ENCODE measurements around the gene DNMT3B.
"Not testable (repeated sequence)": the region's sequence is repeated elsewhere in the genome, so short reads cannot be mapped to it uniquely, and the experiment has no call there.

DNMT3B gene

GRCh38 chr20:32792316-32792715, 30.1 kb downstream of the DNMT3B start:
- no peak for DNase-seq

- DNase-seq: no peak
These were observed 30.7 kb downstream of the DNMT3B start for GRCh38 chr20:32792731-32793458.

- DNase-seq: no peak
These were observed 34.3 kb downstream of the DNMT3B start for GRCh38 chr20:32796383-32796948.

- DNase-seq: no peak
These were observed 34.8 kb downstream of the DNMT3B start for GRCh38 chr20:32796981-32797451.

- DNase-seq: not testable (repeated sequence)
These were observed 35.4 kb downstream of the DNMT3B start for GRCh38 chr20:32797571-32797970.

- no peak for DNase-seq
These were observed 36.1 kb downstream of the DNMT3B start for GRCh38 chr20:32798046-32798981.

- DNase-seq: no peak
These were observed 40.9 kb downstream of the DNMT3B start for GRCh38 chr20:32803092-32803491.

- DNase-seq: no peak
These were observed 42.0 kb downstream of the DNMT3B start for GRCh38 chr20:32804022-32804715.

- DNase-seq: no peak
These were observed 42.6 kb downstream of the DNMT3B start for GRCh38 chr20:32804817-32805216.

GRCh38 chr20:32805721-32806120, 43.5 kb downstream of the DNMT3B start:
- DNase-seq: no peak

GRCh38 chr20:32806356-32806755, 44.2 kb downstream of the DNMT3B start:
- DNase-seq: no peak

GRCh38 chr20:32807706-32808105, 45.5 kb downstream of the DNMT3B start:
- no peak for DNase-seq

- DNase-seq: no peak
These were observed 46.3 kb downstream of the DNMT3B start for GRCh38 chr20:32808438-32808837.

- no peak for DNase-seq
These were observed 47.7 kb downstream of the DNMT3B start for GRCh38 chr20:32809907-32810306.

- DNase-seq: no peak
These were observed 48.8 kb downstream of the DNMT3B start for GRCh38 chr20:32810941-32811340.

GRCh38 chr20:32811886-32812285, 49.7 kb downstream of the DNMT3B start:
- DNase-seq: no peak

GRCh38 chr20:32819992-32820697, 58.0 kb downstream of the DNMT3B start:
- DNase-seq: peak; percentile 84

GRCh38 chr20:32820698-32821377, 58.7 kb downstream of the DNMT3B start:
- DNase-seq: no peak

- no peak for DNase-seq
These were observed 60.0 kb downstream of the DNMT3B start for GRCh38 chr20:32822225-32822624.

GRCh38 chr20:32823078-32823477, 60.9 kb downstream of the DNMT3B start:
- no peak for DNase-seq

- DNase-seq: no peak
These were observed 61.8 kb downstream of the DNMT3B start for GRCh38 chr20:32823737-32824588.

Data from stimulated activated naive CD4-positive, alpha-beta T cell treated with Interleukin-2 at 50 U/mL for 16 hours (primary cell).